ENCODE results near the gene CYP26B1.
A peak's percentile ranks its signal among the peaks of the same experiment; 100 is the strongest.

Gene CYP26B1

DNA sequence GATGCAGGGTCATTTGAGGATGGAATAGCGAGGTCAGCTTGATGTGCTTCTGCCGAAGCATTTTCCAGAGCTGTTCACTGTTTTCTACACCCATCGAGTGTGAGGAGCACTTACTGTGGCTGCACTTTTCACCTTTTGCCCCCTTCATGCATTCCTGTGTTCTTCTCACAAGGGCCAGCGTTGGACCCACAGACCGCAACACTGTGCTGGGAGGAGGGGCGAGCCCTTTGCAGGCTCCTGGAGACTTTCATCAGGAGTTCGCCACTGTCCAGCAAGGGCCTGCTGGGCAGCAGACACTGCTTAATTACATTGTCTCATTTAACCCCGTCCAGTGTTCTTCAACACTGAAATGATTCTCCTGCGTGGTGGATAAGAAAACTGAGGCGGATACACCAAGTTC is 29.9 kb downstream of the CYP26B1 start:
- Histone ChIP-seq H3K36me3 (no peaks in the 10 kb centered on the region), H3K4me1 (peaks cover 0 to 15% (median 7%) of the 10 kb centered on the region in 4 donors), H3K9me3 (no peaks in the 10 kb centered on the region), H3K27ac (no peak overlapping the region), H3K27me3 (no peaks in the 10 kb centered on the region), H3K4me3 (no peak overlapping the region)
- intact Hi-C loops (cut with DNase I; ENCODE audit: low total_unique reads), result no loop called here
- DNase-seq, result no peak
- TF ChIP-seq, protein P1, sequence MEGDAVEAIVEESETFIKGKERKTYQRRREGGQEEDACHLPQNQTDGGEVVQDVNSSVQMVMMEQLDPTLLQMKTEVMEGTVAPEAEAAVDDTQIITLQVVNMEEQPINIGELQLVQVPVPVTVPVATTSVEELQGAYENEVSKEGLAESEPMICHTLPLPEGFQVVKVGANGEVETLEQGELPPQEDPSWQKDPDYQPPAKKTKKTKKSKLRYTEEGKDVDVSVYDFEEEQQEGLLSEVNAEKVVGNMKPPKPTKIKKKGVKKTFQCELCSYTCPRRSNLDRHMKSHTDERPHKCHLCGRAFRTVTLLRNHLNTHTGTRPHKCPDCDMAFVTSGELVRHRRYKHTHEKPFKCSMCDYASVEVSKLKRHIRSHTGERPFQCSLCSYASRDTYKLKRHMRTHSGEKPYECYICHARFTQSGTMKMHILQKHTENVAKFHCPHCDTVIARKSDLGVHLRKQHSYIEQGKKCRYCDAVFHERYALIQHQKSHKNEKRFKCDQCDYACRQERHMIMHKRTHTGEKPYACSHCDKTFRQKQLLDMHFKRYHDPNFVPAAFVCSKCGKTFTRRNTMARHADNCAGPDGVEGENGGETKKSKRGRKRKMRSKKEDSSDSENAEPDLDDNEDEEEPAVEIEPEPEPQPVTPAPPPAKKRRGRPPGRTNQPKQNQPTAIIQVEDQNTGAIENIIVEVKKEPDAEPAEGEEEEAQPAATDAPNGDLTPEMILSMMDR (IDR thresholded peaks at IDR 0.05), result no peak

DNA sequence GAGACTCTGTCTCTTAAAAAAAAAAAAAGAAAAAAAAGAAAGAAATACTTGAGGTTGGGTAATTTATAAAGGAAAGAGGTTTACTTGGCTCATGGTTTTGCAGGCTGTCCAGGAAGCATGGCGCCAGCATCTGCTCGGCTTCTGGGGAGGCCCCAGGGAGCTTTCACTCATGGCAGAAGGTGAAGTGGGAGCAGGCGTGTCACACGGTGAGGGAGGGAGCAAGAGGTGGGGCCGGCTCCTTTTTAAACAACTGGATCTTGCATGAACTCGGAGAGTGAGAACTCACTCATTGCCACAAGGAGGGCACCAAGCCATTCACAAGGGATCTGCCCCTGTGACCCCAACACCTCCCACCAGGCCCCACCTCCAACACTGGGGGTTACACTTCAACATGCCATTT is 30.6 kb downstream of the CYP26B1 start:
- TF ChIP-seq, protein P1 (IDR thresholded peaks at IDR 0.05), result no peak
- no peak overlapping the region for H3K27ac ChIP-seq
- no peaks in the 10 kb centered on the region for H3K27me3 ChIP-seq
- H3K4me1 ChIP-seq, result peaks cover 0 to 15% (median 7%) of the 10 kb centered on the region in 4 donors
- DNase-seq, result no peak
- no peaks in the 10 kb centered on the region for H3K9me3 ChIP-seq
- no peak overlapping the region for H3K4me3 ChIP-seq
- H3K36me3 ChIP-seq, result no peaks in the 10 kb centered on the region
- intact Hi-C loops (cut with DNase I; ENCODE audit: low total_unique reads), result no loop called here

DNA sequence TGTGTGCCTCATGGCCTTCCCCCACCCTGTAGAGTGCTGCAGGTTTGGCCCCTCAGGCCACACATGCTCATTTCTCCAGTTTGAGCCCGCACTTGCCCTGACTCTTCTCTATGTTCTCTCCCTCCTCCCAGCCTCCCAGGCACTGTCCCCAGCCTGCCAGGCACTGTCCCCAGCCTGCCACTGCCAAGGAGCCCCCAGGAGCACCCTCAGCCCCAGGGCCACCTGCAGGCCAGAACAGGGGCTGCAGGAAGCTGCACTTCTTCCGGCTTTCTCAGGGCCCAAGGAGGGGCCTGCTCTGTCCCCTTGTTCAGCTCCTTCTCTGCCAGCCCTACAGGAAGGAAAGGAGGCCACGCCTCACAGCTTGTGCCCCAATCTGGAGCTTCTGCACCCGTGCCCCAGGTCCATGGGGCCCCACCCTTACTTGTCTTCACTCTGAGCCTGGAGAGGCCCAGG is 31.6 kb downstream of the CYP26B1 start:
- DNase-seq, result no peak
- TF ChIP-seq, protein P1 (IDR thresholded peaks at IDR 0.05), result no peak
- no peaks in the 10 kb centered on the region for H3K27me3 ChIP-seq
- no peak overlapping the region for H3K27ac ChIP-seq
- no peaks in the 10 kb centered on the region for H3K36me3 ChIP-seq
- no peak overlapping the region for H3K4me3 ChIP-seq
- peaks cover 0 to 15% (median 7%) of the 10 kb centered on the region in 4 donors for H3K4me1 ChIP-seq
- intact Hi-C loops (cut with DNase I; ENCODE audit: low total_unique reads), result no loop called here
- no peaks in the 10 kb centered on the region for H3K9me3 ChIP-seq

DNA sequence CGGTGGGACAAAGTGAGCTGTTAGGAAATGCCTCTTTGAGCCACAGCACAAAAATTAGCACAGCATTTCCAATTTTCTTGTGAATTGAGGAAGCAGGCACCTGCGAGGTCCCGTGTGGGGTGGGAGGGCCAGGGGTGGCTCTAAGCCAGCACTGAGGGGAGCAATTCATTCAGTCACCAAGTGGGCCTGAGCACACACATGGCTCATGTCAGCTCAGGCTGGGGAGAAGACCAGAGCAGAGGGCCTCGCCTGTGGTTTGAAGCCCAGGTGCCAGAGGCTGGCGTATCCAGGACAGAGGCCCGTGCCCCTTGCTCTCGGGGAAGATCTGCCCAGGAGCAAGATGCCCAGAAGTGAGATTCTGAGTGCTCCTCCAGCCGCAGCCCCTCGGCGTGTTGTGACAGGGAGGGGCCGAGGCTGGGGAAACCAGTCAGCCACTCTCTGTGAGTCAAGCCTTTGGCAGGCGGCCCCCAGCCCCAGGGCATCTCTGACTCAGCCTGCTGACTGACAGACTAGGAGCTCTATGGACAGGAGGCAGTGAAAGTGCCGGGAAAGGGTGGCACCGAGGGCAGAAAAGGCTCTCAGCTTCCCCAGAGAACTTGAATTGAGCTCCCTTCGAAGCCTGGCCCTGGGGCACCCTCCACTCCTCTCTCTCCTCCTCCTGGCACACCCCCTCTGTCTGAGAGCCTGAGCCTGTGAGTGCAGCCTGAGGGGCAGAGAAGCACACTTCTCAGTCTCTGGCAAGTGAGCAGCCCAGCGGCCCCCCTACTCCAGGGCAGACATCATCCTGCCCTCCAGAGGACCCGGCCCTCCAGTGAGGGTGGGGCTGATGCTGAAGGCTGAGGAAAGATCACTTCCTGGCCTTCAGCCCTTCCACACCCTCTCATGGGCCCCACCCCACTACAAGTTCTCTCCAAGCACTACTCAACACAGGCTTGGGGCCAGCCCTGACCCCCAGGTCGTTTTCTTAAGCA is 32.3 kb downstream of the CYP26B1 start:
- no peaks in the 10 kb centered on the region for H3K9me3 ChIP-seq
- peak in 1 of 2 donors; percentile 60 for DNase-seq
- no peaks in the 10 kb centered on the region for H3K27me3 ChIP-seq
- TF ChIP-seq, protein P1 (IDR thresholded peaks at IDR 0.05), result no peak
- no peak overlapping the region for H3K4me3 ChIP-seq
- intact Hi-C loops (cut with DNase I; ENCODE audit: low total_unique reads), result no loop called here
- H3K4me1 ChIP-seq, result peaks cover 0 to 15% (median 7%) of the 10 kb centered on the region in 4 donors
- no peaks in the 10 kb centered on the region for H3K36me3 ChIP-seq
- H3K27ac ChIP-seq, result no peak overlapping the region

- H3K27ac ChIP-seq, result no peak overlapping the region
- peaks cover 0 to 15% (median 7%) of the 10 kb centered on the region in 4 donors for H3K4me1 ChIP-seq
- DNase-seq, result peak in 1 of 2 donors; percentile 54
- H3K4me3 ChIP-seq, result no peak overlapping the region
- no peaks in the 10 kb centered on the region for H3K36me3 ChIP-seq
- TF ChIP-seq, protein P1 (IDR thresholded peaks at IDR 0.05), result no peak
- intact Hi-C loops (cut with DNase I; ENCODE audit: low total_unique reads), result no loop called here
- no peaks in the 10 kb centered on the region for H3K27me3 ChIP-seq
- H3K9me3 ChIP-seq, result no peaks in the 10 kb centered on the region
These were observed 33.0 kb downstream of the CYP26B1 start for GRCh38 chr2:72114693-72115051.

Data from tibial artery (tissue), 4 donors.